ENCODE measurements around the gene RSPRY1. TPM values are rescaled to one million over a fixed set of nuclear protein-coding genes. Genes with fewer than 3 reads are reported as not detected.

RSPRY1 gene
- total RNA-seq, 1 donor: 64.8 TPM

DNA sequence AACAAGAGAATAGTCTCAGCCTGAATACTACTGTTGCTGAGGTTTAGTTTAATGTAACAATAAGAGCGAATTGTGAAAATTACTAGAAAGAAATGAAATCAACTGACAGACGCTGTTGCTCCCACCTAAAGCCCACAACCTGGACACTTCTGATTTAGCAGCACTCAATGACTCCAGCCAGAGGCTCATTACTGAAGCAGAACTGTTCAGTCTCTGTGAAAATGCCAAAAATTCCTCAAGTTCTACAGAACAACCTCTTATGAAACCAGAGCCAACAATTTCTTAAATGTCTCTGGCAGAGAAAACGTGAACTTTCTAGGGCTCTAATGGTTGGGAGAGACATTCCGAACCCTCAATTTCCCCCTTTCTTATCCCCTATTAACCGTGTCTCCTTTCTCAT is 10.2 kb upstream of the RSPRY1 start:
- TF ChIP-seq, protein P1, sequence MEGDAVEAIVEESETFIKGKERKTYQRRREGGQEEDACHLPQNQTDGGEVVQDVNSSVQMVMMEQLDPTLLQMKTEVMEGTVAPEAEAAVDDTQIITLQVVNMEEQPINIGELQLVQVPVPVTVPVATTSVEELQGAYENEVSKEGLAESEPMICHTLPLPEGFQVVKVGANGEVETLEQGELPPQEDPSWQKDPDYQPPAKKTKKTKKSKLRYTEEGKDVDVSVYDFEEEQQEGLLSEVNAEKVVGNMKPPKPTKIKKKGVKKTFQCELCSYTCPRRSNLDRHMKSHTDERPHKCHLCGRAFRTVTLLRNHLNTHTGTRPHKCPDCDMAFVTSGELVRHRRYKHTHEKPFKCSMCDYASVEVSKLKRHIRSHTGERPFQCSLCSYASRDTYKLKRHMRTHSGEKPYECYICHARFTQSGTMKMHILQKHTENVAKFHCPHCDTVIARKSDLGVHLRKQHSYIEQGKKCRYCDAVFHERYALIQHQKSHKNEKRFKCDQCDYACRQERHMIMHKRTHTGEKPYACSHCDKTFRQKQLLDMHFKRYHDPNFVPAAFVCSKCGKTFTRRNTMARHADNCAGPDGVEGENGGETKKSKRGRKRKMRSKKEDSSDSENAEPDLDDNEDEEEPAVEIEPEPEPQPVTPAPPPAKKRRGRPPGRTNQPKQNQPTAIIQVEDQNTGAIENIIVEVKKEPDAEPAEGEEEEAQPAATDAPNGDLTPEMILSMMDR (IDR thresholded peaks at IDR 0.05; ENCODE audit: insufficient read depth, low read depth, low read length): no peak
- no peak for DNase-seq (ENCODE audit: low read depth)
- no peak overlapping the region for H3K4me3 ChIP-seq (ENCODE audit: low read depth, low read length)

DNA sequence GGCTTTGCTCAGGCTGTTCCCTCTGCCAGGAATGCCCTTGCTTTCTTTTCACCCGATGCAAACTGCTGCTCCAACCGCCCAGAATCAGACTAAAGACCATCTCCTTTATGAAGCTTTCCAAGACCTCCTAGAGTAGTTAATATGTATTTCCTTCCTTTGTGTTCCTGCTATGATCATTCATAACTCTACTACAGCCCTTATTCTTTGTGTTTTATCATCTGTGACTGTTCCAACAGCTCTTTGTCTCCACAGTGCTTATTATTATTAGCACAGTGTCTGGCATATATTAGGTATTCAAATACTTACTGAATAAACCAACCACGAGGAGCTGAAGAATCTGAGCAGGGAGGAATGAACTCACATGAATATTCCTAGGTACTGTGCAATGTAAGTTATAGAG is 7.9 kb upstream of the RSPRY1 start:
- TF ChIP-seq, protein P1 (IDR thresholded peaks at IDR 0.05; ENCODE audit: insufficient read depth, low read depth, low read length): no peak
- no peak for DNase-seq (ENCODE audit: low read depth)
- no peak overlapping the region for H3K4me3 ChIP-seq (ENCODE audit: low read depth, low read length)

DNA sequence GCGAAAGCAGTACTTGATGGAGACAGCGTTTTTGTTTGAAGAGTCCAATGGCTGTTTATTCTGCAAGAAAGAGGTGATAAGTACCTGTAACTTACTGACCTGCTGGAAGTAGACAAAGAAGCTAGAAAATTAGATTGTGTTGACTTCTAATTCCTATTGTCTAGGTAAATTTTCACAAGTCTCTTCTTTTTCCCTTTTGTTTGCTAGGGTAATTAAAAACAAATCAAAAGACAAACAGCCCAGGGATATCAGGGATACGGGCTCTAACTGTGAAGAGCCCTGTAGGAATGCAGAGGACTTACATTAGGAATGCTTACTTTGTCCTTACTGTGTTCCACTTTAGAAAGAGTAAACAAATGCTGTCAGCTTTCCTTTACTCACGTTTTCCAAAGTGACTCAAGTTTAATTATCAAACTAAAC is 7.3 kb upstream of the RSPRY1 start:
- TF ChIP-seq, protein P1 (IDR thresholded peaks at IDR 0.05; ENCODE audit: insufficient read depth, low read depth, low read length): peak; percentile 11
- peak; percentile 29 for DNase-seq (ENCODE audit: low read depth)
- no peak overlapping the region for H3K4me3 ChIP-seq (ENCODE audit: low read depth, low read length)

DNA sequence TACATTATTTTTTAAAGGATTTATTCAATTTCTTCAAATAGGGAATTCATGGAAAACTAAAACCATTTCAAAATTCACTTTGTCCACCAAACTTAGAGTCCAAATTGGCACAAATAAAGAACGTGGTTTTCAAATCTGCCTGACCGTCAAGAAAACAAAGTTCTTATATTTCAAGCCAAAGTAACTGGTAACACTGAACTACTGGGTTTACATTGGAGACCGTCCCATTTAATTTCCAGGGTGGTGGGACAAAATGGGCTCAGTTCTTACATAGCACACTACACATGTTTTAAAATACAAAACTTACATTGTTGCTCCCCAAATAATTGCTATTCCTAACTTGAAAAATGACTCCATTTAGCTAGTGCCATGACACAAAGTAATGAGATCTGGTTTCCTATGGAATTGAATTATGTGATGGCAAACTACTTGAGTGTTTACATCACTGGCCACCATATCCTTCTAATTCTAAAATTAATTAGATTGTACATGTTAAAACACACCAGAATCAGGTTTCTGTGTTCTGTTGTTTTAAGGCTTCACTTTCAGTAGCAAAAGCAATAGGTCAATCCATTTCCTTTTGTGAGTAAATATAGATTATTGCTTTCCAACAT is 6.8 kb upstream of the RSPRY1 start:
- H3K4me3 ChIP-seq (ENCODE audit: low read depth, low read length): no peak overlapping the region
- DNase-seq (ENCODE audit: low read depth): no peak
- TF ChIP-seq, protein P1 (IDR thresholded peaks at IDR 0.05; ENCODE audit: insufficient read depth, low read depth, low read length): no peak

DNA sequence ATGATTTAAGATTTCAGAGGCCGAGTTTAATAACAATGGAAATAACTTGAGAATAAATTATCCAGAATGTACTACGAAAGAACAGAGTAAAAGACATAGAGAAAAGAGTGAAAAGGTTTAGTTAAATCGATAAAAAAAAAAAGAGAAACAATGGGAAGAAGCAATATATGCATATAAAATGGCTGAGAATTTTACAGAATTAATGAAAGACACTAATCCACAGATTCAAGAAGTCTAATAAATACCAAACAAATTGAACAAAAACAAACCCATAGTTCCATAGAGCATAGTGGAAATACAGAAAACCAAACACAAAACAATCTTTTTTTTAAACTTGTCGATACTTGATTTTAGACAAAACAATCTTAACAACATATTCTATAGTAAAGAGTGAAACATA is 2.0 kb upstream of the RSPRY1 start:
- H3K4me3 ChIP-seq (ENCODE audit: low read depth, low read length): no peak overlapping the region
- TF ChIP-seq, protein P1 (IDR thresholded peaks at IDR 0.05; ENCODE audit: insufficient read depth, low read depth, low read length): no peak
- no peak for DNase-seq (ENCODE audit: low read depth)

DNA sequence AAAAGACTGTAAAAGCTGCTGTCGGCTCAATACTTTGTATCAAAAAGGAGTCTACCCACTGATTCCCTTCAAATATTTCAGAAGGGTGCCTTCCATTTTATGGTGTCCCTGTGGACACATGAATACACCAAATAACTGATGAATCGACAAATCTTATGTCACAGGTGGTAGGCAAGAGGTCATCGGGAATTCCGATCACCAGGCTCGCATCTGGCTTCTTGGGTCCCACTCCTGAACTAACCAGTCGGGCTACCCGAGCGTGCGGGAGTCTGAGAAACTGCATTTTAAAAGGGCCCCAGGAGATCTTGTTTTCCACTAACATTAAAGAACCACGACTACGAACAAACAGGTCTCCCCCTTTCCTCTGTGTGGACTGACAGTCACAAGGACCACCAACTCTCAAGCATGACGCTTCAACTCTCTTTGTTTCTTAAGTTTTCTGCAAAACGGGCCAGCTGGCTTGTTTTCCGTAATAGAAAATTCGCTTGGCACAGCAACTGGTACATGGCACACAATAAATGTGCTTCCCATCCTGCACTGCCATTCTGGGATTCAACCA is 1.2 kb upstream of the RSPRY1 start:
- TF ChIP-seq, protein P1 (IDR thresholded peaks at IDR 0.05; ENCODE audit: insufficient read depth, low read depth, low read length): no peak
- no peak for DNase-seq (ENCODE audit: low read depth)
- peak overlapping the region; percentile 79 for H3K4me3 ChIP-seq (ENCODE audit: low read depth, low read length)
